8988T (cell line): ENCODE measurements around the gene CCDC177.
A peak's percentile ranks its signal among the peaks of the same experiment; 100 is the strongest.

Source experiments
- DNase-seq: peaks from one replicate; pipeline ENCODE4 v3.0.0; 2011

Gene CCDC177

DNA sequence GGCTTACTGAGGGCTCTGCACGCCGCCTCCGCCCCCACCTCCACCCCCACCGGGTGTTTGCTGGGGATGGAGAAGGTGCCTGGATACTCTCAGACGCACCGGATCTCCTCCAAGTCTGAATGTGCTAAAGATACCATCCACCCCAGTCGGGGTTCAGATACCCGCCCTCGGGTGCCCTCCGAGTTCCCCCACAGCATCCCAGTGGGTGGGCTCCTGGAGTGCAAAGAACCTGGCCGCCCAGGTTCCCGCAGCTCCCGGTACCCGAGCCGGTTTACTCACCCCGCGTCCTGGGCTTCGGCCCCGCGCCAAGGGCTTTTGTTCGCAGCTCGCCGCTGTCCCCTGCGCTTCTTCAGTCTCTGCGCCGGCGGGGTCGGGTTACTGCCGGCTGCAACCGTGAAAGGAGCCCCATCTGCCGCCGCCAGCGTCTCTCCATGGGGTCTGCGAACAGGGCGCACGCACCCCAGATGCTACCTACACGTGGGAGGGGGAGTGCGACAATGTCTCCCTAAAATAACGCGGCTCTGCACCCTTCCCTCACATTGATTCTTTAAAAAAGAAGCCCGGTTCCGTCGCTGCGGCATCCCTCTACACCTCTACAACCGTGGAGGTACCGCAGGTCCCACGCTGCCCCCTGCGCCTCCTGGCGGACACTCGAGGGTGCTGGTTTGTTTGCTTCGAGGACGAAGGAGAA is at the start of gene CCDC177:
TSS of gene CCDC177 (minus strand) at position 609 of the 691 bp plus-strand sequence. CDS start 1,249 bp downstream, outside the sequence.
- DNase-seq: peak; percentile 93

GRCh38 chr14:69624136-69624535 is 49.5 kb upstream of the CCDC177 start:
- DNase-seq: no peak

- no peak for DNase-seq
Observed at GRCh38 chr14:69620981-69621380, 46.3 kb upstream of the CCDC177 start.

- DNase-seq: no peak
Observed at GRCh38 chr14:69620211-69620611, 45.5 kb upstream of the CCDC177 start.

DNA sequence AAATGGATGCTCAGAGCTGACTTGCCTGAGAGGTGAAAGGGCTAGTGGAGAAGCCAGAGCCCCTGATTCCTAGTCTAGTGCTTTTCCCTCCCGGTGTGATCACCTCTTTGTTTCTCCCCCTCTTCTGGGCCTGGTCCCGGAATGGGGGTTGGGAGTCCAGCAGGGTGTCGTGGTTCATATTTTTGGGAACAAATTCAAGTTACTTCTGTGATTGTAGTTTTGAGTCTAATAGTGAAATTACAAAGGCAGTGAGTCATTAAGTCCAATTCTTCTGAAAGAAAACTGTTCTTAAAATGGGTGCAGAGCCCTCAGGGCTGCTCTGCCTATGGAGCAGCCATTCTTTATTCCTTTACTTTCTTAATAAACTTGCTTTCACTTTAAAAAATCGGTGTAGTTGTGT is 44.3 kb upstream of the CCDC177 start:
- DNase-seq: no peak

GRCh38 chr14:69617796-69618195 is 43.1 kb upstream of the CCDC177 start:
- DNase-seq: no peak

DNA sequence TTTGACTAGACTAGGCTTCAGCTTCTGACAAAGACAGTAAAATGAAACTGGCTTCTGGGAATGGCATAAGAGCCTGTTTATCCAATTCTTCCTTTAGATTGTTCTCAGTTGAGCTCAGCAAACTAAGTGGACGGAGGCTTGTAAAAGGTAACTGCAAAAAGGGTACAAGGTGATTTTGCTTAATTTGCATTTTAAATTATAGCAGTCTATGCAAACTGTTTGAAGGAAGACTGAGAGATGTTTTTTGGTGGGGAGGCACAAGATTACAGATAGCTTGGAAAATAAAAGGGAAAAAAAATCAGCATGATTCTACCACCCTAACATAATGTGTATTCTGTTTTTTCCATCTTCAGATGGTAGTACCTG is 41.7 kb upstream of the CCDC177 start:
- no peak for DNase-seq

- no peak for DNase-seq
Observed at GRCh38 chr14:69615496-69616407, 41.1 kb upstream of the CCDC177 start.

DNA sequence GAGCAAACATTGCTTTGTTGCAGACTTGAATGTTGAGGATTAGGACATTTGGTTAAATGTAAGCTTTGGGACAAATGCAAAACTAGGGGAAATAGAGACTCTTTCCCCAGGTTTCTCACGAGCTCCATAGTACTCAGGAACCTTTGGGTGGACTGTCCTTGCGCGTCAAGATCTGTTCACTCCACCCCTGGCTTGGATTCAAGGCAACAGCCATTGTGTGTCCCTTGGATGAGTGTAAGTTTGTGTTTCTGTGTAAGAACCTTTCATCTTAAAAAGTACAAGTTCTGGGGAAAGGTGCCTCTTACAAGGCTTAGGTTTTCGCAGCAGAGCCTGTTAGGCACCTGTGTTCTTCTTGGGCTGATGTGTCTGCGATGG is 40.4 kb upstream of the CCDC177 start:
- DNase-seq: no peak

GRCh38 chr14:69614592-69614991 is 39.9 kb upstream of the CCDC177 start:
- no peak for DNase-seq

DNA sequence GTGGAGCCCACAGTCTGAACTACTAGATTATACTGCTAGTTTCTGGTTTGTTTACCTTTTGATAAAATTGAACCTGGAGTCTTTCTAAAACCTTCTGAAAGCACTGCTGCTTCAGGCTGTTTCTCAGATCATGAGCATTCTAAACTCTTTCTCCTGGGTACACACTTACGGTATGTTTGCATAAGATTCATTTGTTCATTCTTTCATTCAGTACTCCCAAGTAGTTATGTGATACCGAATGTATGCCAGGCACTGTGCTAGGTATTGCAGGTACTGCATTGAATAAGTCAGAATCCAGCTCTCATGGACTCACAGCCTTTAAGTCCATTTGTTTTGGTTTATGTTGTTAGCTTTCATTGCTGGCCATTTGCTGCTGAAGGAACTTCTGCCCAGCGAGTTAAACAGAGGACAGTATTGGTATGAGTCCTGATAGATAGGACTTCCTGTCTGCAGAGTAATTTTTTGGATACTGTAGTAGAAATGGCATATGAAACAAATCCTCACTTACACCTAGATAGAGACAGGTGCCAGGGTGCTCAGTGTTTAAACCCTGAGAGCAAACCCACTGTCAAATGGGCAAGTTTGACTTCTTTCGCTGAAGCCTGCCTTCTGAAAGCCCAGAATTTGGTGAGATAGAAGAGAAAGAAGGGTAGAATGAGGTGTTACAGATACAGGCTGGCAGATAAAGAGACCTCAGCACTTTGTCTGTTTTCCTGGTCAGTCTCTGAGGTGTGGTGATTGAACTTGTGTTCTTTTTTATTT is 38.8 kb upstream of the CCDC177 start:
- DNase-seq: no peak

DNA sequence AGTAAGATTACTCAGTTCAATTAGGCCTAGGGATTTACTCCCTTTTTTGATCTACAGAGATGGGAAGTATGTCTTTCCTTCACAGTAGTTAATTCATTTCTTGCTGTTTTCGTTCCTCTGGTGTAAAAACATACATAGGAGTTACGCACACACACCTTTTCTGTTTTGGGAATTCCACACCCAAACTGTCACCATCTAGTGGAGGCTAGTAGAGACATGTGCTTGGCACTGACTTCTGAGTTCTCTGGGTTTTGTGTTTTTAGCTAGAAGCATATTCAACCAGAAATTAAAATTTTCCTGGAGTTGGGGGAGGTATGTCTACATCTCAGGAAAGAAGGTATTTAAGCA is 38.1 kb upstream of the CCDC177 start:
- DNase-seq: no peak

GRCh38 chr14:69612014-69612782 is 37.5 kb upstream of the CCDC177 start:
- peak; percentile 27 for DNase-seq

GRCh38 chr14:69611172-69612013 is 36.7 kb upstream of the CCDC177 start, which contains the start of gene SUSD6:
SUSD6 (plus strand) TSS chr14:69611596; CDS start chr14:69658593, 46,997 bp downstream.
- DNase-seq: peak; percentile 90

GRCh38 chr14:69610874-69611171 is 36.2 kb upstream of the CCDC177 start:
- DNase-seq: no peak

DNA sequence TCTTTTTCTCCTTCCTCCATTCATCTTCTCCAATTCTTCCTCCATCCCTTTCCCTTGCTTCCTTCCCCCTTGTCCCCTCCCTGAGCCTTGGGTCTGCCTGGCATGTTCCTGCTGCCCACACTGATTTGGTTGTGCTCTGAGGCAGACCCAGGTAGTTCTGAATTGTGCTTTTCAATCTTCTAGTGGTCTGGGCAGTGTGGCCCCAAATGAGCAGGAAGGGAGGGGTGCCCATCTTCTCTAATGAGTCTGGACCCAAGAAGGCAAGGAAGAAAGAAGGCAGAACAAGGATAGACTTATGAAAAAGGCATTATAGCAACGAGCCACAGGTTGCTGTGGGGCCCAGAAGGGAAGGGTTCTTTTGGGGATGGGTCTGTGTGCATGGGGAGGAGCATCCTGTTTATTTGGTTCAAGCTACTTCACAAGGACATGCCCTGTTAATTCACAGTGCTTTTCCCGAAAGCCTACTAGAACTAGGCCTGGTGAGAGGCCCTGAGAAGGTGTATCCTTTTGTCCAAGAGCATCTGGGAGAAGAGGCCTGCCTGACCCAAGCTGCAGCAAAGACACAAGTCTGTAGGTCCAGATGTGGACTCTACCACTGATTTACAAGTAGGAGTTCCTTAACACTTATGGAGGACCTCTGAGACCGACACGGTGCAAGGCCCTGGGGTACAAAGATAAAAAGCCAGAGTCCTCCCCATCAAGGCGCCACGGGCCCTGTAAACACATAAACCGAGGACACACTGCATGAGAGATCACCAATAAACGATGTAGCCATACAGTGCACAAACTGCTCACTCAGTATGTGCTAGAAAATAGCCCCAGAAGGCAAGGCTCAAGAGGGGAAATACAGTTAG is 35.6 kb upstream of the CCDC177 start:
- DNase-seq: no peak

GRCh38 chr14:69606258-69607184 is 31.9 kb upstream of the CCDC177 start:
- no peak for DNase-seq

- no peak for DNase-seq
Observed at GRCh38 chr14:69605738-69606137, 31.1 kb upstream of the CCDC177 start.

- DNase-seq: no peak
Observed at GRCh38 chr14:69600304-69600891, 25.7 kb upstream of the CCDC177 start.
